Brain microvascular endothelial cell (primary cell): Measurements from ENCODE around the gene PTPN21.

Experiments used
- DNase-seq: peaks from one replicate; pipeline ENCODE4 v3.0.0-alpha.2; 2020
- H3K27ac ChIP-seq: fragments of 250-450 bp; sonication (Bioruptor Pico); 2 replicates; pipeline ENCODE4 v1.5.1; 2020; ENCODE audit warnings: mild to moderate bottlenecking, moderate library complexity
- H3K27me3 ChIP-seq: fragments of 250-450 bp; sonication (Bioruptor Pico); replicated peaks from 2 replicates; pipeline ENCODE4 v1.5.1; 2020; ENCODE audit warnings: mild to moderate bottlenecking
- H3K36me3 ChIP-seq: fragments of 250-450 bp; sonication (Bioruptor Pico); replicated peaks from 2 replicates; pipeline ENCODE4 v1.5.1; 2020; ENCODE audit warnings: mild to moderate bottlenecking
- H3K4me3 ChIP-seq: 2 replicates; pipeline ENCODE4 v1.5.1; 2011; ENCODE audit warnings: low read depth, mild to moderate bottlenecking, control low read depth, low read length, moderate library complexity
- in situ Hi-C: cut with HindIII; loops from 2 replicates; pipeline ENCODE4 v1.10.0; 2017; ENCODE audit warnings: low sequenced_read_pairs, low pct_ligation_motif_present
- TF ChIP-seq, protein P1 (sequence below): IDR thresholded peaks from 2 replicates; pipeline ENCODE4 v1.5.1; 2011; ENCODE audit warnings: low read depth, mild to moderate bottlenecking, moderate library complexity, low read length, control low read depth, inconsistent platforms; ENCODE audit errors: missing control alignments

PTPN21 gene

GRCh38 chr14:88576222-88576621, 21.4 kb upstream of the PTPN21 start:
- DNase-seq = no peak
- Histone ChIP-seq H3K27me3 (no peaks in the 10 kb centered on the region), H3K27ac (no peak overlapping the region), H3K36me3 (peaks cover 58% of the 10 kb centered on the region), H3K4me3 (no peak overlapping the region)
- in situ Hi-C loops = no loop called here
- TF ChIP-seq, protein P1, sequence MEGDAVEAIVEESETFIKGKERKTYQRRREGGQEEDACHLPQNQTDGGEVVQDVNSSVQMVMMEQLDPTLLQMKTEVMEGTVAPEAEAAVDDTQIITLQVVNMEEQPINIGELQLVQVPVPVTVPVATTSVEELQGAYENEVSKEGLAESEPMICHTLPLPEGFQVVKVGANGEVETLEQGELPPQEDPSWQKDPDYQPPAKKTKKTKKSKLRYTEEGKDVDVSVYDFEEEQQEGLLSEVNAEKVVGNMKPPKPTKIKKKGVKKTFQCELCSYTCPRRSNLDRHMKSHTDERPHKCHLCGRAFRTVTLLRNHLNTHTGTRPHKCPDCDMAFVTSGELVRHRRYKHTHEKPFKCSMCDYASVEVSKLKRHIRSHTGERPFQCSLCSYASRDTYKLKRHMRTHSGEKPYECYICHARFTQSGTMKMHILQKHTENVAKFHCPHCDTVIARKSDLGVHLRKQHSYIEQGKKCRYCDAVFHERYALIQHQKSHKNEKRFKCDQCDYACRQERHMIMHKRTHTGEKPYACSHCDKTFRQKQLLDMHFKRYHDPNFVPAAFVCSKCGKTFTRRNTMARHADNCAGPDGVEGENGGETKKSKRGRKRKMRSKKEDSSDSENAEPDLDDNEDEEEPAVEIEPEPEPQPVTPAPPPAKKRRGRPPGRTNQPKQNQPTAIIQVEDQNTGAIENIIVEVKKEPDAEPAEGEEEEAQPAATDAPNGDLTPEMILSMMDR = no peak

GRCh38 chr14:88572117-88572516, 17.3 kb upstream of the PTPN21 start:
- H3K4me3 ChIP-seq = no peak overlapping the region
- H3K27ac ChIP-seq = no peak overlapping the region
- peaks cover 59% of the 10 kb centered on the region for H3K36me3 ChIP-seq
- no peaks in the 10 kb centered on the region for H3K27me3 ChIP-seq
- TF ChIP-seq, protein P1 = no peak
- in situ Hi-C loops = no loop called here
- DNase-seq = no peak

DNA sequence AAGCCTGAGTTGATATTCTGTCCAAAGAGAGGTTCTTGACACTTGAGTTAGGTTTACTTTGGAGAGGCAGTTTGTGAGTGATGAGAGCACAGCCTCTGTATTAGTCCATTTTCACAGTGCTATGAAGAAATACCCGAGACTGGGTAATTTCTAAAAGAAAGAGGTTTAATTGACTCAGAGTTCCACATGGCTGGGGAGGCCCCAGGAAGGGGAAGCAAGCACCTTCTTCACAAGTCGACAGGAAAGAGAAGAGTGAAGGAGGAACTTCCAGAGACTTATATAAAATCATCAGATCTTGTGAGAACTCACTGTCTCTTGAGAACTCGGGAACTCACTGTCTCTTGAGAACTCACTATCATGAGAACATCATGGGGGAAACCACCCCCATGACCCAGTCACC, 13.4 kb upstream of the PTPN21 start:
- Histone ChIP-seq H3K4me3 (no peak overlapping the region), H3K27ac (no peak overlapping the region), H3K27me3 (no peaks in the 10 kb centered on the region), H3K36me3 (peaks cover 36% of the 10 kb centered on the region)
- in situ Hi-C loops = no loop called here
- TF ChIP-seq, protein P1 = no peak
- DNase-seq = no peak

DNA sequence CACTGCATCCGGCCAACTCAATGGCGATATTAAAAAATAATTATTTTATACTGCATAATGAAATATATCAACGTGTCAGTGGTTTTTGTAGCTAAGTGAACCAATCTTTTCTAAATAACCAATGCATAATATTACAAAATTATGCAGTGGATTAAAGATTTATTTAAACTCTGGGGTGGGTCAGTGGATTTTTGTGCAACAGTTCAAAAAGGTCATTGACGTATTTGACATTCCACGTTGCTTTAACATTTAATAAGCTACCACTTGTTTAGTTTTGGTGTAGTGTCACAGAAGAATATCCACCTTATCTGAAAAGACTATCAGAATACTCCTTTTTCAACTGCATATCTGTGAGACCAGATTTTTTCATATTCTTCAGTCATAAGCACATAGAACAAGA, 10.6 kb upstream of the PTPN21 start:
- Histone ChIP-seq H3K27me3 (no peaks in the 10 kb centered on the region), H3K27ac (no peak overlapping the region), H3K4me3 (no peak overlapping the region), H3K36me3 (peaks cover 17% of the 10 kb centered on the region)
- in situ Hi-C loops = no loop called here
- DNase-seq = no peak
- TF ChIP-seq, protein P1 = no peak

DNA sequence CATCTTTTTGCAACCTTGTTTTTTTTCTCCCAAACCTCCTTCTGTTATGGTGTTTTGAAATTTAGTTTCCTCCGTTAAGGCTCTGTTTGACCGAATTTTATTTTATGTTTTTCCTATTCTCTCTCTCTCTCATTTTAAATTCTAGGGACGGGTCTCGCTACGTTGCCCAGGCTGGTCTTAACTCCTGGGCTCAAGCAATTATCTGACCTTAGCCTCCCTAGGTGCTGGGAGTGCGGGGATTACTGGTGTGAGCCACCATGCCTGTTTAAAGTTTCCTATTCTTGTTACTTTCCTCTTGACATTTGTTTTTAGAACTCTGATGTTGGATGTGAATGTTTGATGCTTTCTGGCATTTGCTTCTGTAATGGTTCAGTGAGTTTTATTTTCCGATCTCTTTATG, 9.0 kb upstream of the PTPN21 start:
- Histone ChIP-seq H3K27ac (no peak overlapping the region), H3K27me3 (no peaks in the 10 kb centered on the region)

More for the DNA sequence above, 9.0 kb upstream of the PTPN21 start:
- TF ChIP-seq, protein P1 = no peak
- DNase-seq = no peak
- in situ Hi-C loops = no loop called here
- H3K36me3 ChIP-seq = peaks cover 10% of the 10 kb centered on the region
- H3K4me3 ChIP-seq = peak overlapping the region; percentile 88
